HG02884 (cell line): ENCODE data around the gene RNF14.
"Not testable (repeated sequence)": the region's sequence is repeated elsewhere in the genome, so short reads cannot be mapped to it uniquely, and the experiment has no call there.

Source experiments
- ATAC-seq: cut with Tn5 transposase; IDR thresholded peaks from one replicate; pipeline ENCODE4 v1.9.1; 2021; ENCODE audit warnings: mild to moderate bottlenecking, moderate library complexity; ENCODE audit not compliant: unreplicated experiment

RNF14 gene

GRCh38 chr5:142013734-142014521 lies 45.0 kb downstream of the RNF14 start:
- no peak for ATAC-seq

- no peak for ATAC-seq
Measured at GRCh38 chr5:142014911-142015584, 46.1 kb downstream of the RNF14 start.

GRCh38 chr5:142015781-142016533 lies 47.1 kb downstream of the RNF14 start:
- ATAC-seq = peak; percentile 38

GRCh38 chr5:142016556-142016955 lies 47.7 kb downstream of the RNF14 start:
- peak; percentile 13 for ATAC-seq

DNA sequence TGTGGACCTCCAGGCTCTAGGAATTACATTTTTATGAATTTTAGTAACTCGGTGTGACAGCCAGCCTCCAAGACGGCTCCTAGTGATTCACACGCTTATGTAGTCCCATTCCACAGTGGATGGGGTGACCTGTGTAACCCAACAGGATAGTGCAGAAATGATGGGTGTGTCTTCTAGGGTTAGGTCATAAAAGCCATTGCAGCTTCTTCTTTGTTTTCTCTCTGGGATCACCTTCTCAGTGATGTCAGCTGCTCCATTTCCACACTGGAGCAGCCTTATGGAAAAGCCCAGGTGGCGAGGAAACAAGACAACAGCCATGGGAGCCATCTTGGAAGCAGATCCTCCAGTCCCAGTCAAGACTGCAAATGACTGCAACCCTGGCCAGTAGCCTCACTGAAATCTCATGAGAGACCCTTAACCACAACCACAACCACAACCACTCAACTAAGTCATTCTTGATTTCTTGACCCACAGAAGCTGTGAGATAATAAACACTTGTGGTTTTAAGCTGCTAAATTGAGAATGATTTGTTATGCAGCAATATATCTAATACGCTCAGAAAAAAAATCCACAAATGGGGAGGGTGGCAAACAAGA lies 49.0 kb downstream of the RNF14 start:
- ATAC-seq = no peak

- no peak for ATAC-seq
Measured at GRCh38 chr5:142020122-142020659, 51.3 kb downstream of the RNF14 start.

- ATAC-seq = no peak
Measured at GRCh38 chr5:142023836-142024235, 54.9 kb downstream of the RNF14 start.

DNA sequence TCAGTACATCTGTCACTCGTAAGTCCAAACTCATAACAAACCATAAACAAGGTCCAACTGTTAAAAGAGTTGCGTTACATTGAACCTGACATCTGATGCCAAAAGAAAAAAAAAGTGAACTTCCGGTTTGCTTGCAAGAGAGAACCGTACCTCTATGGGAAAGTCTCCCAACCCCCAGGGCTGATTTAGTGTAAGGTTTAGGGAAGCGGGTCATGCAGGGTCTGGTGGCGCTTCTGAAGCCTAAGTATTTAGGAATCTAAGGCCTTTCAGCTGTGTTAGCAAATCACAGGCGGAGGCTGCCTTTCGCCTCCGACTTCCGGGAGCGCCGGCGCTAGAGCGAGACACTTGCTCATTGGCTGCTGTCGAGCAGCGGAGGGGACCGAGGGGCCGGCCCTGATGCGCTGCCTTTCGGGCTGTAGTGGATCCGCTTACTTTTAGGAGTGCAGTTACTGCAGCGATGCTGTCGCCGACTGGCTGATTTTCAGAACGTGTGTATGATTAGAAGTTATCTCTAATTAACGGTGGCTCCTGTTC lies 55.9 kb downstream of the RNF14 start:
- peak; percentile 99 for ATAC-seq

DNA sequence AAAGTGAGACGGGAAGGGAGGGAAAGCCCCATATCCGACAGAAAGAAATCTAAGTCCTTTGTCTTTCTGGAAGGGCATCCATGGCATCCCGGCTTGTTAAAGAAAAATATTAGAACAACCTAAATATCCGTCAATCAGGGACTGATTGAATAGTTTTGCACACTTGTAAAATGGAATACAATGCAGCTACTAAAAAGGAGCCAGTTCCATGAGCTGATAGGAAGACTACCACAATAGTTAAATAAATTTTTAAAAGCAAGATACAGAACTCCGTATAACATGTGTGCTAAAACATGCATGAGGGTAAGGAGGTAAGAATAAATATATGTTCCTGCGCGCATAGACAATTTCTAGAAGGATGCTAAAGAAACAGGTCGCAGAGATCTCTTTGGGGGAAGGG lies 56.7 kb downstream of the RNF14 start:
- ATAC-seq = no peak

GRCh38 chr5:142032150-142032549 lies 63.2 kb downstream of the RNF14 start:
- ATAC-seq = no peak

- ATAC-seq = no peak
Measured at GRCh38 chr5:142032747-142033631, 64.1 kb downstream of the RNF14 start.

DNA sequence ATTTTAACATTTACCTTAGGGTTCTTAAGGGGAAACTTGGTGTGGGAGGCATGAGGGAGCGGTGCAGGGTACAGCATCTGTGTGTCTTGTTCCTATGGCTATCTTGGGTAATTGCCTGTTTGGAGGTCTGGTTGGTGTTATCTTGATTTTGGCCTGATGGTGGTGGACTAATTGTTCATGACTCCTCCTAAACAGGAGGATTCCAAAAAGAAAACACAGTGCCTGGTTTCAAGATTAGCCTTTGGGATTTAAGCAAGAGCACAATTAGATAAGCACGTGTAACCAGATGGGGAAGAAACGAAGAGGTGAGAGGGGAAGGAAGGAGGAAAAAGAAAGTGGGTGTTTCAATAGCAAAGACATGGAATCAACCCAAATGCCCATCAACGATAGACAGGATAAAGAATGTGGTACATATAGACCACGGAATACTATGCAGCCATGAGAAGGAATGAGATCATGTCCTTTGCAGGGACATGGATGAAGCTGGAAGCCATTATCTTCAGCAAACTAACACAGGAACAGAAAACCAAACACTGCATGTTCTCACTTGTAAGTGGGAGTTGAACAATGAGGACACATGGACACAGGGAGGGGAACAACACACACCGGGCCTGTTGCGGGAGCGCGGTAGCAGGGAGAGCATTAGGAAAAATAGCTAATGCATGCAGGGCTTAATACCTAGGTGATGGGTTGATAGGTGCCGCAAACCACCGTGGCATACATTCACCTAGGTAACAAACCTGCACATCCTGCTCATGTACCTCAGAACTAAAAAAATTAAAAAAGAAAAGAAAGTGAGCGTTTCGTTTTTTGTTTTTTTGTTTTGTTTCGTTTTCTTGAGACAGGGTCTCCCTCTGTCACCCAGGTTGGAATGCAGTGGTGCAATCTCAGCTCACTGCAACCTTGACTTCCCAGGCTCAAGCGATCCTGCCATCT lies 65.0 kb downstream of the RNF14 start:
- not testable (repeated sequence) for ATAC-seq

- no peak for ATAC-seq
Measured at GRCh38 chr5:142034994-142035393, 66.1 kb downstream of the RNF14 start.

- no peak for ATAC-seq
Measured at GRCh38 chr5:142036918-142037317, 68.0 kb downstream of the RNF14 start.

DNA sequence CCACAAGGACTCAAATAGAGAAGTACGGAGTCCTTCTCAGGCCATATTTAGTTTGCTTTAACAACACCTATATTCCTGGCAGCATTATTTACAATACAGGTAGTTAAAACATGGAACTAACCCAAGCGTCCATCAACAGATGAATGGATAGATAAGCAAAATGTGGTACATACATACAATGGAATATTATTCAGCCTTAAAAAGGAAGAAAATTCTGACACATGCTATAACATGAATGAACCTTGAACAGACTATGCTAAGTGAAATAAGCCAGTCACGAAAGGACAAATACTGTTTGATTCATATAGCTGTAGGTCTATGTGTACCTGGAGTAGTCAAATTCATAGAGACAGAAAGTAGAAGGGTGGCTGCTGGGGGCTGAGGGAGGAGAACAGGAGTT lies 68.7 kb downstream of the RNF14 start:
- ATAC-seq = not testable (repeated sequence)

- ATAC-seq = no peak
Measured at GRCh38 chr5:142038735-142039134, 69.8 kb downstream of the RNF14 start.
